HepG2 (cell line): ENCODE measurements around the gene MRPL18. TPM values are rescaled to one million over a fixed set of nuclear protein-coding genes. Genes with fewer than 3 reads are reported as not detected.

ENCODE experiments used
- ATF7 ChIP-seq, 2 experiments: fragments of 450-650 bp in 1 of 2; sonication (generic) in 1 of 2; formaldehyde crosslinking in 1 of 2; IDR thresholded peaks; 2 replicates each; pipeline versions ENCODE4 v1.4.0 to v1.6.1; 2016 to 2020; ENCODE audit warnings: antibody characterized with exemption in 1 of 2, mild to moderate bottlenecking in 1 of 2, missing genetic modification reagents in 1 of 2
- CCAR2 ChIP-seq: fragments of 200-400 bp; formaldehyde crosslinking; optimal IDR thresholded peaks from 2 replicates; pipeline ENCODE3; 2018; ENCODE audit warnings: low read depth, mild to moderate bottlenecking, low read length, moderate library complexity
- IRF9 ChIP-seq: sonication (generic); formaldehyde crosslinking; IDR thresholded peaks from 2 replicates; pipeline ENCODE4 v1.8.0; 2022; ENCODE audit warnings: missing genetic modification reagents, mild to moderate bottlenecking, borderline replicate concordance
- JUND ChIP-seq: sonication (generic); formaldehyde crosslinking; IDR thresholded peaks from 2 replicates; pipeline ENCODE4 v1.8.0; 2022; ENCODE audit warnings: mild to moderate bottlenecking, missing genetic modification reagents
- TAF15 ChIP-seq: fragments of 200-400 bp; formaldehyde crosslinking; IDR thresholded peaks from one replicate; pipeline ENCODE4 v1.6.1; 2018; ENCODE audit warnings: mild to moderate bottlenecking, low read depth, low read length; ENCODE audit not compliant: poor library complexity, severe bottlenecking
- TERF1 ChIP-seq: sonication (generic); formaldehyde crosslinking; IDR thresholded peaks from 2 replicates; pipeline ENCODE4 v1.8.0; 2022; ENCODE audit warnings: mild to moderate bottlenecking, missing genetic modification reagents, moderate library complexity
- ZFP41 ChIP-seq: sonication (generic); formaldehyde crosslinking; IDR thresholded peaks from 2 replicates; pipeline ENCODE4 v1.4.0; 2020; ENCODE audit warnings: mild to moderate bottlenecking, missing genetic modification reagents, borderline replicate concordance
- ZHX1 ChIP-seq: sonication (generic); formaldehyde crosslinking; IDR thresholded peaks from 2 replicates; pipeline ENCODE4 v1.8.1; 2022; ENCODE audit warnings: low read depth, mild to moderate bottlenecking, missing genetic modification reagents
- ZNF329 ChIP-seq: sonication (generic); formaldehyde crosslinking; IDR thresholded peaks from 2 replicates; pipeline ENCODE4 v1.9.0; 2021; ENCODE audit warnings: low read depth, mild to moderate bottlenecking, missing genetic modification reagents
- ZNF460 ChIP-seq: sonication (generic); formaldehyde crosslinking; IDR thresholded peaks from 2 replicates; pipeline ENCODE4 v1.5.1; 2020; ENCODE audit warnings: missing genetic modification reagents, mild to moderate bottlenecking, borderline replicate concordance
- ZNF572 ChIP-seq: sonication (generic); formaldehyde crosslinking; IDR thresholded peaks from 2 replicates; pipeline ENCODE4 v1.5.1; 2020; ENCODE audit warnings: mild to moderate bottlenecking, missing genetic modification reagents
- ZNF720 ChIP-seq: sonication (generic); formaldehyde crosslinking; IDR thresholded peaks from 2 replicates; pipeline ENCODE4 v1.4.0; 2020; ENCODE audit warnings: missing genetic modification reagents
- ZNF740 ChIP-seq: sonication (generic); formaldehyde crosslinking; IDR thresholded peaks from 2 replicates; pipeline ENCODE4 v1.4.0; 2020; ENCODE audit warnings: missing genetic modification reagents
- polyA plus RNA-seq, 8 experiments: library from polyadenylated mRNA; depleted of rRNA in 3 of 8; stranded (reverse) in 7 of 8; unstranded in 1 of 8; fragments of >200 nt; fragmentation: Illumina TruSeq in 4 of 8; extraction: Trizol in 4 of 8; gene quantifications; 2 replicates each; pipeline versions ENCODE4 v1.2.1 to v1.2.3, GENCODE V29; 2011 to 2016; ENCODE audit warnings: low read depth in 4 of 8, missing spikeins in 1 of 8, mixed read lengths in 1 of 8; ENCODE audit not compliant: insufficient read depth in 1 of 8
- total RNA-seq, 5 experiments: library from RNA; depleted of rRNA; stranded (reverse); fragments of >200 nt; fragmentation: Illumina TruSeq; extraction: Trizol; gene quantifications; 2 replicates each; pipeline ENCODE4 v1.2.3, GENCODE V29; 2016; ENCODE audit warnings: low read depth in 1 of 5
- TF ChIP-seq, protein P1 (sequence below): sonication (generic); formaldehyde crosslinking; IDR thresholded peaks from 2 replicates; pipeline ENCODE4 v1.5.1; 2020; ENCODE audit warnings: mild to moderate bottlenecking, missing genetic modification reagents
- TF ChIP-seq, protein P2 (sequence below): sonication (generic); formaldehyde crosslinking; IDR thresholded peaks from 2 replicates; pipeline ENCODE4 v1.4.0; 2020; ENCODE audit warnings: missing genetic modification reagents
- TF ChIP-seq, protein P3 (sequence below): sonication (generic); formaldehyde crosslinking; IDR thresholded peaks from 2 replicates; pipeline ENCODE4 v1.8.0; 2022; ENCODE audit warnings: low read depth, missing genetic modification reagents

MRPL18 gene
- total and polyA plus RNA-seq, 2 of the 13 experiments (the other 11 are each of a cell fraction or from before 2014, with no cell fraction given) = 85.6 to 176 TPM

DNA sequence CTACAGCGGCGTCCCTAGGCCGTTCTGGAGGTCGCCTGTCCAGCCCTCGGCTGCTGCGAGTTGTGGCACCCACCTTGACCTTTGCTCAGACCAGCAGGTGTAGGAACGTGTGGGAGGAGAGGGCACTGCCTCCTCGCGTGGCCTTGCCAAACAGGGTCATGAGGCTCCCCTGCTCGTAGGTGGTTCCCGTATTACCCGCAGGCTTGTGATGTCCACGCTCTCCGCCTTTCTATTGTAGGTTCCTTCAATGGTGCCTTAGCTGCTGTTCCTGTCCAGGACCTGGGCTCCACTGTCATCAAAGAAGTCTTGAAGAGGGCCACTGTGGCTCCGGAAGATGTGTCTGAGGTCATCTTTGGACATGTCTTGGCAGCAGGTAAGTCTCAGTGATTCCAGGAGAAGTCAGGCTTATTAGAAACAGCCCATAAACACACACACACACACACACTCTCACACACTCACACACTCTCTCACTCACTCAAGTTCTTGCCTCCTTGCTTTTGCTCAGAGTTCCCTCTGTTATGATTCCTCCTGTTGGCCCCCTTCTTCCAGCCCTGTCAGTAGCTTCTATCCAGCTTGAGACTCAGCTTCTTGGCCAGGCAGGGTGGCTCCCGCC is 27.5 kb upstream of the MRPL18 start (continued):
- TF ChIP-seq ZHX1 (CRISPR knock-in tag) (peak; percentile 96), ZNF572 (CRISPR knock-in tag) (peak; percentile 26; the same call in 1 of the 2 replicates), ZNF720 (CRISPR knock-in tag) (no peak), ZNF329 (CRISPR knock-in tag) (no peak; the same call in 1 of the 2 replicates), TERF1 (CRISPR knock-in tag) (0 out of 2 replicates have a peak, but pooled peaks have one; percentile 27), ZNF460 (CRISPR knock-in tag) (peak; percentile 24; the same call in 1 of the 2 replicates), CCAR2 (no peak), JUND (CRISPR knock-in tag) (peak; percentile 82; the same call in 1 of the 2 replicates), ATF7 (IDR thresholded peaks at IDR 0.05) (no peak), ATF7 (CRISPR knock-in tag; IDR thresholded peaks at IDR 0.05) (0 out of 2 replicates have a peak, but pooled peaks have one; percentile 54), IRF9 (CRISPR knock-in tag) (peak; percentile 54), ZFP41 (CRISPR knock-in tag) (0 out of 2 replicates have a peak, but pooled peaks have one; percentile 71), TAF15 (no peak), ZNF740 (CRISPR knock-in tag) (no peak)
- TF ChIP-seq, protein P1, sequence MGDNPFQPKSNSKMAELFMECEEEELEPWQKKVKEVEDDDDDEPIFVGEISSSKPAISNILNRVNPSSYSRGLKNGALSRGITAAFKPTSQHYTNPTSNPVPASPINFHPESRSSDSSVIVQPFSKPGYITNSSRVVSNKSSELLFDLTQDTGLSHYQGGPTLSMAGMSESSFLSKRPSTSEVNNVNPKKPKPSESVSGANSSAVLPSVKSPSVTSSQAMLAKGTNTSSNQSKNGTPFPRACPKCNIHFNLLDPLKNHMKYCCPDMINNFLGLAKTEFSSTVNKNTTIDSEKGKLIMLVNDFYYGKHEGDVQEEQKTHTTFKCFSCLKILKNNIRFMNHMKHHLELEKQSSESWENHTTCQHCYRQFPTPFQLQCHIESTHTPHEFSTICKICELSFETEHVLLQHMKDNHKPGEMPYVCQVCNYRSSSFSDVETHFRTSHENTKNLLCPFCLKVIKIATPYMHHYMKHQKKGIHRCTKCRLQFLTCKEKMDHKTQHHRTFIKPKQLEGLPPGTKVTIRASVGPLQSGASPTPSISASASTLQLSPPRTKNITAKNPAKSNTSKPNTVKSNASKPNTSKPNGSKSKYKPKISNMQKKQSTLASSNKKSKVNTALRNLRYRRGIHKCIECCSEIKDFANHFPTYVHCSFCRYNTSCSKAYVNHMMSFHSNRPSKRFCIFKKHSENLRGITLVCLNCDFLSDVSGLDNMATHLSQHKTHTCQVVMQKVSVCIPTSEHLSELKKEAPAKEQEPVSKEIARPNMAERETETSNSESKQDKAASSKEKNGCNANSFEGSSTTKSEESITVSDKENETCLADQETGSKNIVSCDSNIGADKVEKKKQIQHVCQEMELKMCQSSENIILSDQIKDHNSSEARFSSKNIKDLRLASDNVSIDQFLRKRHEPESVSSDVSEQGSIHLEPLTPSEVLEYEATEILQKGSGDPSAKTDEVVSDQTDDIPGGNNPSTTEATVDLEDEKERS (CRISPR knock-in tag) = no peak
- TF ChIP-seq, protein P2, sequence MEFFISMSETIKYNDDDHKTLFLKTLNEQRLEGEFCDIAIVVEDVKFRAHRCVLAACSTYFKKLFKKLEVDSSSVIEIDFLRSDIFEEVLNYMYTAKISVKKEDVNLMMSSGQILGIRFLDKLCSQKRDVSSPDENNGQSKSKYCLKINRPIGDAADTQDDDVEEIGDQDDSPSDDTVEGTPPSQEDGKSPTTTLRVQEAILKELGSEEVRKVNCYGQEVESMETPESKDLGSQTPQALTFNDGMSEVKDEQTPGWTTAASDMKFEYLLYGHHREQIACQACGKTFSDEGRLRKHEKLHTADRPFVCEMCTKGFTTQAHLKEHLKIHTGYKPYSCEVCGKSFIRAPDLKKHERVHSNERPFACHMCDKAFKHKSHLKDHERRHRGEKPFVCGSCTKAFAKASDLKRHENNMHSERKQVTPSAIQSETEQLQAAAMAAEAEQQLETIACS (CRISPR knock-in tag) = 0 out of 2 replicates have a peak, but pooled peaks have one; percentile 30
- TF ChIP-seq, protein P3, sequence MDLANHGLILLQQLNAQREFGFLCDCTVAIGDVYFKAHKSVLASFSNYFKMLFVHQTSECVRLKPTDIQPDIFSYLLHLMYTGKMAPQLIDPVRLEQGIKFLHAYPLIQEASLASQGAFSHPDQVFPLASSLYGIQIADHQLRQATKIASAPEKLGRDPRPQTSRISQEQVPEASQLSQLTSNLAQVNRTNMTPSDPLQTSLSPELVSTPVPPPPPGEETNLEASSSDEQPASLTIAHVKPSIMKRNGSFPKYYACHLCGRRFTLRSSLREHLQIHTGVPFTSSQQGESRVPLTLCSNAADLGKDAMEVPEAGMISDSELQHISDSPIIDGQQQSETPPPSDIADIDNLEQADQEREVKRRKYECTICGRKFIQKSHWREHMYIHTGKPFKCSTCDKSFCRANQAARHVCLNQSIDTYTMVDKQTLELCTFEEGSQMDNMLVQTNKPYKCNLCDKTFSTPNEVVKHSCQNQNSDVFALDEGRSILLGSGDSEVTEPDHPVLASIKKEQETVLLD (CRISPR knock-in tag) = no peak
